ENCODE measurements around the gene BCL3. TPM values are rescaled to one million over a fixed set of nuclear protein-coding genes. Genes with fewer than 3 reads are reported as not detected.
"Not testable (repeated sequence)": the region's sequence is repeated elsewhere in the genome, so short reads cannot be mapped to it uniquely, and the experiment has no call there.

Gene BCL3
- total and polyA plus RNA-seq, 10 of the 15 experiments (the other 5 are each of a cell fraction or from before 2014, with no cell fraction given) = 0.55 to 22.7 (median 3.6) TPM

DNA sequence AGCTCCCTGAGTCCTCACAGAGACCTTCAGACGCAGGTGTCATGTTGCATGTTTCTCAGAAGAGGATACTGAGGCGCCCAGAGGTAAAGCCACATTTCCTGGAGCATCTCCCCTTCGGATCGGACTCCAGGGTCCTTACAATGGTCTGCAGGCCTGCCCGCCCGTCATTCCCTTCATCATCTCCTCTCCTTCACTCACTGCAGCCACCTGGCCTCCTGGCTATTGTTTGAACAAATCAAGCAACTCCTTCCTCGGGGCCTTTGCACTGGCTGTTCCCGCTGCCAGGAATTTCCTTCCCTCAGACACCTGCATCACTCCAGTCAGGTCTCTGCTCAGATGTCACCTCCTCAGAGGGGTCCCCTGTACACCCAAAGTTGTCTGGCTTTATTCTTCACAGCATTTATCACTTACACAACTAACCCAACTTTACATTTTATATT lies 29.2 kb upstream of the BCL3 start:
- Histone ChIP-seq H2AFZ (ENCODE audit: control insufficient read depth, low read depth, low read length) (no peak overlapping the region), H3K79me2 (ENCODE audit: control insufficient read depth, insufficient read depth, low read length) (no peaks in the 10 kb centered on the region), H3K9ac (ENCODE audit: control insufficient read depth, insufficient read depth, low read length) (no peak overlapping the region), H3K27ac (ENCODE audit: control insufficient read depth, insufficient read depth) (no peak overlapping the region), H3K4me2 (ENCODE audit: control insufficient read depth, insufficient read depth) (no peak overlapping the region), H4K20me1 (ENCODE audit: control insufficient read depth, insufficient read depth) (no peaks in the 10 kb centered on the region), H3K27me3 (replicated peaks in 1 of 2; ENCODE audit: control insufficient read depth in 2 of 2, insufficient read depth in 2 of 2, low read length in 1 of 2) (no peaks in the 10 kb centered on the region), H3K4me1 (ENCODE audit: control insufficient read depth, insufficient read depth, low read length) (peaks cover 45% of the 10 kb centered on the region), H3K36me3 (ENCODE audit: control insufficient read depth in 2 of 2, insufficient read depth in 2 of 2, low read length in 1 of 2) (no peaks in the 10 kb centered on the region), H3K9me3 (replicated peaks; ENCODE audit: control insufficient read depth, insufficient read depth, low read length) (peaks cover 10% of the 10 kb centered on the region; the same call in 2 of the 3 replicates), H3K4me3 (no peak overlapping the region)
- ChIA-PET CTCF (interaction anchor here (1.1 to 16.8 kb wide), 3 partner anchors 27 to 148 kb away, joined by 3 to 513 read pairs (median 162); no protein-coding TSS in a partner anchor), SMC1A (ENCODE audit: uncharacterized antibody, unreplicated experiment) (interaction anchor here (0.5 to 7.8 kb wide), 2 partner anchors 28 to 51 kb away, joined by 3 to 328 read pairs; no protein-coding TSS in a partner anchor), RAD21 (ENCODE audit: unreplicated experiment) (interaction anchor here (7.8 kb wide), 1 partner anchor 28 kb away, joined by 121 read pairs; no protein-coding TSS in a partner anchor), POLR2A (no interaction called here)
- no TSS peak for BruUV-seq (replicated peaks)
- WGBS (ENCODE audit: insufficient coverage, insufficient replicate concordance, low lambda C conversion rate, missing lambda C conversion rate) = 60% methylated on average over 8 of the region's 8 CpGs
- intact Hi-C loops (cut with micrococcal nuclease; ENCODE audit: unreplicated experiment) (no loop called here), in situ Hi-C loops (cut with MboI) (no loop called here)
- TF ChIP-seq ZBED1 (IDR thresholded peaks at IDR 0.05; ENCODE audit: borderline replicate concordance) = no peak
- 0 out of 2 replicates have a peak, but pooled peaks have one; percentile 6 for TF ChIP-seq SMARCA5 (IDR thresholded peaks at IDR 0.05)
- ATAC-seq (no peak), FAIRE-seq (no peak), DNase-seq (ENCODE audit: low read depth, low spot score) (no peak)

DNA sequence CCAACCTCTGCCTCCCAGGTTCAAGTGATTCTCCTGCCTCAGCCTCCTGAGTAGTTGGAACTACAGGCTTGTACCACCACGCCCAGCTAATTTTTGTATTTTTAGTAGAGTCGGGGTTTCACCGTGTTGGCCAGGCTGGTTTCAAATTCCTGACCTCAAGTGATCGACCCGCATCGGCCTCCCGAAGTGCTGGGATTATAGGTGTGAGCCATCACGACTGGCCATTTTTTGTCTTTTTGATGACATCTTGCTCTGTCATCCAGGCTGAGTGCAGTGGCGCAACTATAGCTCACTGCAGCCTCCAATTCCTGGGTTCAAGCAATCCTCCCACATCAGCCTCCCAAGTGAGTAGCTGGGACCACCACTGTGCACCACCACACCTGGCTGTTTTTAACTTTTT lies 28.1 kb upstream of the BCL3 start:
- H3K4me2 ChIP-seq (ENCODE audit: control insufficient read depth, insufficient read depth); intact Hi-C loops (cut with micrococcal nuclease; ENCODE audit: unreplicated experiment); POLR2A ChIA-PET; FAIRE-seq; H3K79me2 ChIP-seq (ENCODE audit: control insufficient read depth, insufficient read depth, low read length); H4K20me1 ChIP-seq (ENCODE audit: control insufficient read depth, insufficient read depth); ATAC-seq; H3K4me3 ChIP-seq; H3K9ac ChIP-seq (ENCODE audit: control insufficient read depth, insufficient read depth, low read length); H3K27me3 ChIP-seq (replicated peaks in 1 of 2; ENCODE audit: control insufficient read depth in 2 of 2, insufficient read depth in 2 of 2, low read length in 1 of 2); H2AFZ ChIP-seq (ENCODE audit: control insufficient read depth, low read depth, low read length); H3K9me3 ChIP-seq (replicated peaks; ENCODE audit: control insufficient read depth, insufficient read depth, low read length); DNase-seq (ENCODE audit: low read depth, low spot score); H3K36me3 ChIP-seq (ENCODE audit: control insufficient read depth in 2 of 2, insufficient read depth in 2 of 2, low read length in 1 of 2); BruUV-seq (replicated peaks); H3K27ac ChIP-seq (ENCODE audit: control insufficient read depth, insufficient read depth): not testable (repeated sequence)
- CTCF ChIA-PET = interaction anchor here (4.7 to 16.8 kb wide), 3 partner anchors 28 to 63 kb away, joined by 36 to 513 read pairs (median 162); no protein-coding TSS in a partner anchor
- SMC1A ChIA-PET (ENCODE audit: uncharacterized antibody, unreplicated experiment) = interaction anchor here (1.5 to 7.8 kb wide), 3 partner anchors 49 to 66 kb away, joined by 3 to 328 read pairs (median 4); no protein-coding TSS in a partner anchor
- RAD21 ChIA-PET (ENCODE audit: unreplicated experiment) = interaction anchor here (7.8 kb wide), 1 partner anchor 29 kb away, joined by 121 read pairs; no protein-coding TSS in a partner anchor
- in situ Hi-C loops (cut with MboI) = loop anchor here (5.0 kb wide), 1 partner anchor 52 kb away; no protein-coding TSS in a partner anchor
- 93% methylated on average over 9 of the region's 9 CpGs for WGBS (ENCODE audit: insufficient coverage, insufficient replicate concordance, low lambda C conversion rate, missing lambda C conversion rate)
- H3K4me1 ChIP-seq (ENCODE audit: control insufficient read depth, insufficient read depth, low read length) = peaks cover 51% of the 10 kb centered on the region
